Activated T-helper 17 cell treated with anti-CD3 and anti-CD28 coated beads, Interleukin-2, amount 50 U/mL, for 72 hours (primary cell): ENCODE measurements around the gene CHRM5. TPM values are rescaled to one million over a fixed set of nuclear protein-coding genes. Genes with fewer than 3 reads are reported as not detected.
"Not testable (repeated sequence)": the region's sequence is repeated elsewhere in the genome, so short reads cannot be mapped to it uniquely, and the experiment has no call there.

ENCODE experiments used
- ATAC-seq: fragments of 150-1000 bp; cut with Tn5 transposase; replicated peaks from 2 replicates; pipeline ENCODE4 v1.10.0; 2021; ENCODE audit warnings: mild to moderate bottlenecking, moderate library complexity
- H3K27ac Mint-ChIP-seq: one replicate; pipeline ENCODE4 v1.8.0; 2022; ENCODE audit warnings: mixed read lengths
- H3K27me3 Mint-ChIP-seq: one replicate; pipeline ENCODE4 v1.8.0; 2022; ENCODE audit warnings: mixed read lengths
- H3K36me3 Mint-ChIP-seq: one replicate; pipeline ENCODE4 v1.8.0; 2022; ENCODE audit warnings: low read depth, mild to moderate bottlenecking, mixed read lengths
- H3K4me1 Mint-ChIP-seq: one replicate; pipeline ENCODE4 v1.8.0; 2022; ENCODE audit warnings: mixed read lengths
- H3K4me3 Mint-ChIP-seq: one replicate; pipeline ENCODE4 v1.8.0; 2022; ENCODE audit warnings: mild to moderate bottlenecking, mixed read lengths
- H3K9me3 Mint-ChIP-seq: one replicate; pipeline ENCODE4 v1.8.0; 2022; ENCODE audit warnings: mixed read lengths
- total RNA-seq, 2 donors: library from RNA; stranded (reverse); gene quantifications; one replicate each; pipeline ENCODE4 v1.2.3, GENCODE V29; 2022

The CHRM5 gene
- total RNA-seq, 2 donors from 2014 or later = not detected

GRCh38 chr15:34013746-34014145 lies 45.4 kb downstream of the CHRM5 start:
- peaks cover 7% of the 10 kb centered on the region for H3K4me1 Mint-ChIP-seq
- H3K36me3 Mint-ChIP-seq = no peaks in the 10 kb centered on the region
- H3K4me3 Mint-ChIP-seq = no peak overlapping the region
- ATAC-seq = no peak
- no peaks in the 10 kb centered on the region for H3K27me3 Mint-ChIP-seq
- H3K9me3 Mint-ChIP-seq = no peaks in the 10 kb centered on the region
- H3K27ac Mint-ChIP-seq = no peak overlapping the region

DNA sequence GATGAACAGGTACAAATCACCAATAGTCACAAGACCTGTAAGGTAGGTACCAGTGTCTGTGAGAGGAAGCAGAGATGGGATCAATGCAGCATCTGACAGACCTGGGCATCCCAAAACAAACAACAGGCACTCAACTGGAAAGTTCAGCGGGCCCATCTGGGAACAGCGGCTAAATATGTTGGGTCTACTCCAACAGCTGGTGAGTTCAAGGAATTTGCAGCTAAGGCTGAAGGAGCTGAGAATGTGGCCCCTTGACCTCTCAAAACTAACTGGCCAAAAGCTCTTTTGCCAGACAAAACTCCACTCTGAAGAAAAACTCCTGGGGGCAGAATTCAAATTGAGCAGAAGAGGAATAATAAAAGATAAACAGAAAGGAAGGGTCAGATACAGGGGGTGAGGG lies 46.3 kb downstream of the CHRM5 start:
- ATAC-seq = no peak
- no peak overlapping the region for H3K4me3 Mint-ChIP-seq
- peaks cover 7% of the 10 kb centered on the region for H3K4me1 Mint-ChIP-seq
- no peak overlapping the region for H3K27ac Mint-ChIP-seq
- H3K27me3 Mint-ChIP-seq = no peaks in the 10 kb centered on the region
- no peaks in the 10 kb centered on the region for H3K9me3 Mint-ChIP-seq
- H3K36me3 Mint-ChIP-seq = no peaks in the 10 kb centered on the region

- Mint-ChIP-seq H3K4me3 (peak overlapping the region; percentile 37), H3K27ac (peak overlapping the region; percentile 5), H3K27me3 (no peaks in the 10 kb centered on the region), H3K36me3 (no peaks in the 10 kb centered on the region), H3K4me1 (peaks cover 7% of the 10 kb centered on the region), H3K9me3 (no peaks in the 10 kb centered on the region)
- ATAC-seq = peak; percentile 64
These were observed 49.8 kb downstream of the CHRM5 start for GRCh38 chr15:34018021-34018645.

GRCh38 chr15:34018738-34019137 lies 50.4 kb downstream of the CHRM5 start:
- H3K27me3 Mint-ChIP-seq, H3K4me1 Mint-ChIP-seq, H3K36me3 Mint-ChIP-seq, ATAC-seq, H3K9me3 Mint-ChIP-seq, H3K27ac Mint-ChIP-seq: not testable (repeated sequence)
- peak overlapping the region; percentile 37 for H3K4me3 Mint-ChIP-seq

DNA sequence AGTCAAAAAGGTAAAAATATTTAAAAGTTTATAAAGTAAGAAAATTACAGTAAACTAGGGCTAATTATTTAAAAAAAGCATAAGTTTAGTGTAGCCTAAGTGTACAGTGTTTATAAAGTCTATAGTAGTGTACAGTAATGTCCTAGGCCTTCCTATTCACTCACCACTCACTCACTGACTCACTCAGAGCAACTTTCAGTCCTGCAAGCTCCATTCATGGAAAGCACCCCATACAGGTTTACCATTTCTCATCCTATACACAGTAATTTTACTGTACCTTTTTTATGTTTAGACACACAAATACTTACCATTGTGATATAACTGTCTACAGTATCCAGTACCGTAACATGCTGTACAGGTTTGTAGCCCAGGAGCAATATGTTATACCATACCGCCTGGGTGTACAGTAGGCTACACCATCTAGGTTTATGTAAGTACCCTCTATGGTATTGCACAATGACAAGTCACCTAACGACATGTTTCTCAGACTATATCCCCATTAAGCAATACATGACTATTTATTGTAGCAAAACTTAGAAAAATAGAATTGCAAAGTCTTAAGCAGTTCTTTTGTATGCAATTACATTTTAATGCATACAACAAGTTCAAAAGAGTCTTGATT lies 51.2 kb downstream of the CHRM5 start:
- Mint-ChIP-seq H3K4me3 (no peak overlapping the region), H3K36me3 (no peaks in the 10 kb centered on the region), H3K27me3 (no peaks in the 10 kb centered on the region), H3K4me1 (peaks cover 7% of the 10 kb centered on the region), H3K27ac (no peak overlapping the region), H3K9me3 (no peaks in the 10 kb centered on the region)
- peak; percentile 68 for ATAC-seq

- Mint-ChIP-seq H3K27me3 (no peaks in the 10 kb centered on the region), H3K36me3 (no peaks in the 10 kb centered on the region), H3K27ac (no peak overlapping the region), H3K4me3 (no peak overlapping the region), H3K9me3 (no peaks in the 10 kb centered on the region), H3K4me1 (peaks cover 4% of the 10 kb centered on the region)
- no peak for ATAC-seq
These were observed 55.6 kb downstream of the CHRM5 start for GRCh38 chr15:34023907-34024306.

DNA sequence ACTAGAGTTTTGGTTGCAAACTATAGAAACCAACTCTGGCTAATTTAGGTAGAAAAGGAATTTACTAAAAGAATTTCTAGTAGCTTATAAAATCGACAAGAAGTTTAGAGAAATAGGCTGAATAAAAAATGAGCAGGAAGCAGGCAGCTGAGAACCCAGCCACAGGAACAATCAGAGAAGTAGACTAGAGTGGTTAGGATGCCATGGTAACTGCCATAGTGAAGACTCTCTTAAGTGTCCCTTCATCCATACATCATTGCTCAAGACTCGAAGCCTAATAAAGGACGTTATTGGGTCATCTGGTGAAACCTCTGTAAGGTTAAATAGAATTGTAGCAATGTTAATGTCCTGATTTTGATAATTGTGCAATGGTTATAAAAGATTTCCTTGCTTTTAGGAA lies 57.0 kb downstream of the CHRM5 start:
- Mint-ChIP-seq H3K4me3 (no peak overlapping the region), H3K4me1 (peaks cover 4% of the 10 kb centered on the region), H3K9me3 (no peaks in the 10 kb centered on the region), H3K27me3 (no peaks in the 10 kb centered on the region), H3K27ac (no peak overlapping the region), H3K36me3 (no peaks in the 10 kb centered on the region)
- no peak for ATAC-seq

DNA sequence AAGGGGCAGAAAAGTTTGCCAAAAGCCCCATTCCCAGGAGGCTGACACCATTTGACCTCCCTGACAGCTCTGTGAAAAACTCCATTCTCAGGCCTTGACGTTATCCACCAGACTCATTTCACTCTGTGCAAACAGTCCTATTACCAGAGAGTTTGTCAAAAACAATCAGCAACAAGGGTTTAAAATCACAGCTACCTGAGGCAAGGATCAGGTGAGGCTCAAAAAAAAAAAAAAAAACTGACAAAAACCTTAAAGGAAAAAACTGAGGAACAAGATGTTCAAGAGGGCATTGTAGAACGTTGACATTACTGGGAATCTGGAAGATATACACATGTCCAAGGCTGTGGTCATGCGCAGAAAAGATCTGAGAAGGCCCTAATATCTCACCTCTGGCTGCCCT lies 59.3 kb downstream of the CHRM5 start:
- no peaks in the 10 kb centered on the region for H3K9me3 Mint-ChIP-seq
- H3K36me3 Mint-ChIP-seq = no peaks in the 10 kb centered on the region
- no peak overlapping the region for H3K27ac Mint-ChIP-seq
- no peak overlapping the region for H3K4me3 Mint-ChIP-seq
- no peaks in the 10 kb centered on the region for H3K27me3 Mint-ChIP-seq
- H3K4me1 Mint-ChIP-seq = peaks cover 9% of the 10 kb centered on the region
- no peak for ATAC-seq

DNA sequence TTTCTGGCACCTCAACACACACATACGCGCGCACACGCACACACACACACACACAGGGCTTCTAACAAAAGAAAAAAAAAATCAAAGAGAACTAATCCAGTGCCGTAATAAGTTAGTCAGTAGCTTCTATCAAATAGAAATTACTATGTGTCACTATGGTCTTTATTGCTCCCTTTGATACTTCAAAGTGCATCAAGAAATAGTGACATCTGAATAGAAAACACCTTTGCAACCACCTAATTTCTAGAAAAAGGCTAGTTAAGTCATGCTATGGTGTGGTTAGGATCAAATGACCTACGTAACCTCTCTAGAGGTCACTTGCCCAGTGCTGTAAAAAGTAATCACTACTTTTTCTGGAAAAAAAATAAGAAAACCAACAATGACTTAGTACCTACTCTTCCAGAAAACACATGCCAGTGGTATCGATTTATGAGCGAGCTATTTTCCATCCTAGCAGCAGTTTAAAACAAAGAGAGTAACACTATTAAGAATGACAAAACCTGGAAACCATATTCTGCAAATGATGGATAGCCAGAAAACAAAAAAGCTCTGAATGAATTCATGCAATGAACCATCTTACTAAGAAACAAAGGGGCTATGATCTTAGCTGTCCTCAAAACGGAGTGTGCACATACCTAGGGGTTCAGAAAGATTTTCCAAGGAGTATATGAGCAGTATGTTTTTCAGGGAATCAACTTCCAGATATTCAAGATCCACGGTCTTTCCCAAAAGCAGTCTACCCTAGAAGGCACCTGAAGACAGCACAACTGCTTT lies 63.9 kb downstream of the CHRM5 start:
- H3K4me3 Mint-ChIP-seq = no peak overlapping the region
- ATAC-seq = peak; percentile 84
- H3K4me1 Mint-ChIP-seq = peaks cover 5% of the 10 kb centered on the region
- no peak overlapping the region for H3K27ac Mint-ChIP-seq
- no peaks in the 10 kb centered on the region for H3K27me3 Mint-ChIP-seq
- H3K9me3 Mint-ChIP-seq = no peaks in the 10 kb centered on the region
- no peaks in the 10 kb centered on the region for H3K36me3 Mint-ChIP-seq

DNA sequence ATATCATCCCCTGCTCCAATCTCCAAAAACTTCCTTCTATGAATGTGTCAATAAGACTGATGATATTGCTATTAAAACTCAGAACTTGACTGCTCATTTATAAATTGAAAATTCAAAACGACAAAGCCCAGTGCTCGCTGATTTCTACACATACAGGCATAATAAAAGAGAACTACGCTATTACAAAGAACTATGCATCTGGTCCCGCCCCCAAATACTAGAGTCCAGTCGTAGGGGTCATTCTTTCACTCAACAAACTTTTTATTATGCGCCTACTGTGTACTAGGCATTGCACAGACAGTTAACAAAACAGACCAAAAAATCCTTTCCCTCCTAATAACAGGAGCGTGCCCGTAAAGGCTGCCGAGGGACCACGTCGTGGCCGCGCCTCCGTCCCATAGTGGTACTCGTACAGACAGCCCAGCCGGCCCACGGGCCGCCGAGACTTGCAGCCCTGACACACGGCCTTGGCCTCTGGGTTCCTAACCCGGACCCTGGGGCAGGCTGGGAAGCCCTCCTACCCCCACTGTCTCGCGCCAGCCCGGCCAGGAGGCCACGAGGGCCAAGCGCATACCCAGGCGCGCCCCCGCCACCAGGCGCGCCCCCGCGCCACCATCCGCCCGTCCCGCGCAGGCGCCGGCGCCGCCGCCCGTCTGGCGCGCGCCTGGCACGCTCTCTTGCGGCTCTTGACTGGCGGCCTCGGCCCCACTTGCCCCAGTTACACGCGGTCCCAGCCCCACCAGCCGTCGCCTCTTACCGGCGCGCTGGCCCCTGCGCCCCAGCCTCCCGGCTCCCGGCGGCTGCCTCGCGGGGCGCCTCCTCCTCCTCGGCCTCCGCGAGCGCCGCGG lies 70.0 kb downstream of the CHRM5 start:
- Mint-ChIP-seq H3K27me3 (no peaks in the 10 kb centered on the region), H3K36me3 (no peaks in the 10 kb centered on the region), H3K4me3 (peak overlapping the region; percentile 90), H3K4me1 (peaks cover 11% of the 10 kb centered on the region), H3K27ac (peak overlapping the region; percentile 85), H3K9me3 (no peaks in the 10 kb centered on the region)
- ATAC-seq = peak; percentile 73

DNA sequence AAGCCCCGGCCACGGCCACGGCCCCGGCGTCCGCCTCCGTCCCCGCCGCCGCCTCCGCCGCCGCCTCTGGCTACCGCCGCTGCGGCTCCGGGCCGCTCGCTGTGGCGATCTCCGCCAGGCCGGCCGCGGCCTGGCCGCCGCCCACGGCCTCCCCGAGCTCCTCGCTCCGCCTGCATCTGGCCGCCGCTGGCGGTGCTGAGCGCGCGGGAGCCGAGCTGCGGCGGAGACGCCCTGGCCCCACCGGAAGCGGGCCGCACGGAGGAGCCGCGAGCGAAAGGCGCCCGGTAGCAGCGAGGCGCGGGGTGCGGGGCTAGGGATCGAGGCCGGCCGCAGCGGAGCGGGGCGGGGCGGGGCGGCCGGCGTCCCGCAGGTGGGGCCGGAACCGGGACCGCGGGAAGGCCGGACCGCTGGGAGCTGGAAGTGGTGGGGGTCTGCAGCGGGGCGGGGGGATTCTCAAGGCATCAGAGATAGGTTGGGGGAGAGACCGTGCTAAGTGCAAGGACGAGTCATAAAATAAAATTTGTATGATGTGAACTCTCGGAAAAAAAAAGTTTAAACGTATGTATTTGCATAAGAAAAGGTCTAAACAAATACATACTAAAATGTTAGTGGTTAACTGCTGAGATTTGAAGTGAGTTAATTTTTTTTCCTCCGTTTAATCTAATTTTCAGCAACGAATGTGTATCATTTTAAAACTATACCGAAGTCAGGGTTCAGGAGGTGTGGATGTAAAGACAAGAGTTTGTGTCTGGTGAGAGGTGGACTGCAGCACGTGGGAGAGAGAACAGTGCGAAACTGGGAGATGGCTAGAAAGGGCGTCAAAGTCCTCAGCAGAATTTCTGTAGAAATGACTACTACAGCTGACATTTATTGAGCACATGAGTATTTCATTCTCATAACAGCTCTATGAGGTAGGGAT lies 70.8 kb downstream of the CHRM5 start, which contains the start of gene AVEN:
Gene AVEN (minus strand): TSS at position 334 of the 919 bp plus-strand sequence. CDS start 158 bp downstream, at position 176.
- Mint-ChIP-seq H3K27ac (peak within 1 kb of the TSS; percentile 91), H3K36me3 (no peaks in the 10 kb centered on the region), H3K9me3 (no peaks in the 10 kb centered on the region), H3K27me3 (no peaks in the 10 kb centered on the region), H3K4me1 (peaks cover 17% of the 10 kb centered on the region), H3K4me3 (peak within 1 kb of the TSS; percentile 90)
- peak; percentile 77 for ATAC-seq

GRCh38 chr15:34039790-34040113 lies 71.5 kb downstream of the CHRM5 start:
- peak overlapping the region; percentile 91 for H3K27ac Mint-ChIP-seq
- H3K4me1 Mint-ChIP-seq = peaks cover 18% of the 10 kb centered on the region
- H3K4me3 Mint-ChIP-seq = peak overlapping the region; percentile 79
- ATAC-seq = no peak
- no peaks in the 10 kb centered on the region for H3K36me3 Mint-ChIP-seq
- H3K27me3 Mint-ChIP-seq = no peaks in the 10 kb centered on the region
- no peaks in the 10 kb centered on the region for H3K9me3 Mint-ChIP-seq

DNA sequence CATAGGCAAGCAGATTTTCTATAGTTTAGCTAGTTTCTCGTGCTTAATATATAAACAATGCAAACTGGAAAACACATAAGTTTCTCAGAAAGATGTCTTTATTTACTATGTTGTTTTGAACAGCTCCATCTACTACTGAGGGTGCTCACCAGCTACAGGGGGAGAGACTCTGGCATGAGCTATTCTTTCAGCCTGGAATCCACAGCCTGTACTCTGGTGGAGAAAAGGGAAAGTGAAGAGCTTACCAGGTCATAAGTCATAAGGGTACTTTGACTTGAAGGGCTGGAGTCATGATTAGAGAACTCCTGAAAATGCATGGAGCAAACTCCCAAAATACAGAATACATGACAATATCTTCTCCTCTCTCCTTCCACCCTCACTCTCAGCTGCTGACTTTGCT lies 75.1 kb downstream of the CHRM5 start:
- no peaks in the 10 kb centered on the region for H3K9me3 Mint-ChIP-seq
- H3K4me3 Mint-ChIP-seq = peak overlapping the region; percentile 8
- H3K27ac Mint-ChIP-seq = peak overlapping the region; percentile 2
- H3K4me1 Mint-ChIP-seq = peaks cover 18% of the 10 kb centered on the region
- H3K36me3 Mint-ChIP-seq = no peaks in the 10 kb centered on the region
- ATAC-seq = no peak
- no peaks in the 10 kb centered on the region for H3K27me3 Mint-ChIP-seq
